ENCODE results near the gene USP38.
"Not testable (repeated sequence)": the region's sequence is repeated elsewhere in the genome, so short reads cannot be mapped to it uniquely, and the experiment has no call there.

USP38 gene

GRCh38 chr4:143184503-143185252, at the start of gene USP38:
USP38 (plus strand) TSS chr4:143184917; CDS start chr4:143185451, 534 bp downstream.
- DNase-seq (ENCODE audit: low read depth, low spot score), result peak; percentile 73

GRCh38 chr4:143135358-143135757, 49.4 kb upstream of the USP38 start:
- no peak for DNase-seq (ENCODE audit: low read depth, low spot score)

GRCh38 chr4:143140696-143141095, 44.0 kb upstream of the USP38 start:
- DNase-seq (ENCODE audit: low read depth, low spot score), result no peak

- DNase-seq (ENCODE audit: low read depth, low spot score), result no peak
Observed at GRCh38 chr4:143148521-143148920, 36.2 kb upstream of the USP38 start.

GRCh38 chr4:143156853-143157252, 27.9 kb upstream of the USP38 start:
- DNase-seq (ENCODE audit: low read depth, low spot score), result no peak

GRCh38 chr4:143163614-143164013, 21.1 kb upstream of the USP38 start:
- no peak for DNase-seq (ENCODE audit: low read depth, low spot score)

- DNase-seq (ENCODE audit: low read depth, low spot score), result not testable (repeated sequence)
Observed at GRCh38 chr4:143166722-143167121, 18.0 kb upstream of the USP38 start.

- DNase-seq (ENCODE audit: low read depth, low spot score), result no peak
Observed at GRCh38 chr4:143178923-143179322, 5.8 kb upstream of the USP38 start.

- no peak for DNase-seq (ENCODE audit: low read depth, low spot score)
Observed at GRCh38 chr4:143183513-143184216, 1.1 kb upstream of the USP38 start.

GRCh38 chr4:143184217-143184502, 557 bp upstream of the USP38 start:
- no peak for DNase-seq (ENCODE audit: low read depth, low spot score)

GRCh38 chr4:143185253-143186107, 763 bp downstream of the USP38 start:
- peak; percentile 6 for DNase-seq (ENCODE audit: low read depth, low spot score)

GRCh38 chr4:143186212-143186611, 1.5 kb downstream of the USP38 start:
- no peak for DNase-seq (ENCODE audit: low read depth, low spot score)

- no peak for DNase-seq (ENCODE audit: low read depth, low spot score)
Observed at GRCh38 chr4:143186649-143187048, 1.9 kb downstream of the USP38 start.

GRCh38 chr4:143188136-143189088, 3.7 kb downstream of the USP38 start:
- no peak for DNase-seq (ENCODE audit: low read depth, low spot score)

- no peak for DNase-seq (ENCODE audit: low read depth, low spot score)
Observed at GRCh38 chr4:143189528-143189927, 4.8 kb downstream of the USP38 start.

- DNase-seq (ENCODE audit: low read depth, low spot score), result no peak
Observed at GRCh38 chr4:143195581-143195980, 10.9 kb downstream of the USP38 start.

GRCh38 chr4:143196323-143196722, 11.6 kb downstream of the USP38 start:
- no peak for DNase-seq (ENCODE audit: low read depth, low spot score)

- no peak for DNase-seq (ENCODE audit: low read depth, low spot score)
Observed at GRCh38 chr4:143199503-143199902, 14.8 kb downstream of the USP38 start.

GRCh38 chr4:143202824-143203223, 18.1 kb downstream of the USP38 start:
- DNase-seq (ENCODE audit: low read depth, low spot score), result no peak

GRCh38 chr4:143203577-143203976, 18.9 kb downstream of the USP38 start:
- no peak for DNase-seq (ENCODE audit: low read depth, low spot score)

GRCh38 chr4:143207555-143207954, 22.8 kb downstream of the USP38 start:
- DNase-seq (ENCODE audit: low read depth, low spot score), result no peak

All from activated CD4-positive, CD25-positive, alpha-beta regulatory T cell treated with anti-CD3 and anti-CD28 coated beads, Interleukin-2, amount 50 U/mL, for 16 hours (primary cell).